ENCODE measurements around the gene MICU1.

- TF ChIP-seq CTCF (IDR thresholded peaks at IDR 0.05; ENCODE audit: insufficient read depth, low read depth, low read length): no peak
- TF ChIP-seq EZH2 (IDR thresholded peaks at IDR 0.05; ENCODE audit: insufficient read depth, low read length): no peak
Measured at GRCh38 chr10:72653383-72654096, 27.7 kb upstream of the MICU1 start.

Data from astrocyte (in vitro differentiated cells and primary cell).